Activated naive CD4-positive, alpha-beta T cell treated with anti-CD3 and anti-CD28 coated beads, Interleukin-2, amount 50 U/mL, for 16 hours (primary cell): ENCODE data around the gene P4HA1.

ENCODE experiments used
- DNase-seq: peaks from one replicate; pipeline ENCODE4 v3.0.0-alpha.2; 2020

Gene P4HA1

GRCh38 chr10:73093922-73094850 lies 2.5 kb downstream of the P4HA1 start:
- DNase-seq = no peak

GRCh38 chr10:73092830-73093229 lies 3.8 kb downstream of the P4HA1 start:
- no peak for DNase-seq

GRCh38 chr10:73088304-73088703 lies 8.4 kb downstream of the P4HA1 start:
- no peak for DNase-seq

- DNase-seq = no peak
Observed at GRCh38 chr10:73086816-73087215, 9.8 kb downstream of the P4HA1 start.

DNA sequence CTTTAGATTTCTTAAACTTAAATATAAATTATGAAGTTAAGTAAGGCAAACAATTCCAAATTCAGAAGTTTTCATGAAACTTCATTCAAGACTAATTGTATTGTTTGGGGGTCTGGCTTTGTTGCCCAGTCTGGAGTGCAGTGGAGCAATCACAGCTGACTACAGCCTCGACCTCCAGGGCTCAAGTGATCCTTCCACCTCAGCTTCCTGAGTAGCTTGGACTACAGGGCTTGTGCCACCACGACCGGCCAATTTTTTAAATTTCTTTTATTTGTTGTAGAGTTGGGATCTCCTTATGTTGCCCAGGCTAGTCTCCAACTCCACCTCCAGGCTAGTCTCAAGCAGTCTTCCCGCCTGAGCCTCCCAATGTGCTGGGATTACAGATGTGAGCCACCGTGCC lies 12.5 kb downstream of the P4HA1 start:
- no peak for DNase-seq

DNA sequence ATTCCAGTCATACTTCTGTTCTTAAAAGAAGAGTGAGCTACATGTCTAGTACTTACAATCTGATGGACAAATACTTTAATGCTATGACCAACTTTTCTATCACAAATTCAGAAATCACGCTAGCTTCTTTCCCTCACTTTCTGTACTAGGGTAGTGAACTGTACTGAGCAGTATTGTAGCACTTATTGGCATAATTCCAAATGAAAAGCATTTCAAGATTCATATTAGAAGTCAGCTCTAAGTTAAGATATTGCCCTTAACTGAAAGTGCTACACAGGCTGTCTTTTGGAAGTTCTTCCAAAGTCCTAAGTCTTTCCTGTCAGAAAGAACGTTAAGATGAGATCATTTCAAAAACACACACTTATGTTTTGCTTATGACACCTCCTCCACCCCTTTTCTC lies 13.4 kb downstream of the P4HA1 start:
- DNase-seq = no peak

- no peak for DNase-seq
Observed at GRCh38 chr10:73079779-73080541, 16.7 kb downstream of the P4HA1 start.

GRCh38 chr10:73076360-73077183 lies 20.1 kb downstream of the P4HA1 start:
- DNase-seq = no peak

- no peak for DNase-seq
Observed at GRCh38 chr10:73075829-73076228, 20.8 kb downstream of the P4HA1 start.

DNA sequence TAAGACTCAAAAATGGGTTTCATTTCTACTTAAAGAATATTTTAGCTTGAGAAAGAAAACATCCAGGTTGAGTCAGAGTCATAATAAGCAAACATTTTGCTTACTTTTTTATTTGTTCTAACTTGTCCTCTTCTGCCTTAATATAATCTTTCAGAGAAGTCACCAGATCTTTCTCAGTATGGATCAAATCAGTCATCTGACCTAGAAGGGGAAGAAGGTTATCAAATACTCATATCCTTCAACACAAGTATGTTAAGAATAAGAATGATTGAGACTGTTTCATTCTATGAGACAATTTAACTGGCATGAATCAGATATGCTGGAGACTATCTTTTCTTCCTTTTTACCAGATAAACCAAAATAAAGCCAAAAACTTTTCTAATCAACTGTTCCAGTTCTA lies 23.0 kb downstream of the P4HA1 start:
- DNase-seq = no peak

- no peak for DNase-seq
Observed at GRCh38 chr10:73065441-73065840, 31.2 kb downstream of the P4HA1 start.

DNA sequence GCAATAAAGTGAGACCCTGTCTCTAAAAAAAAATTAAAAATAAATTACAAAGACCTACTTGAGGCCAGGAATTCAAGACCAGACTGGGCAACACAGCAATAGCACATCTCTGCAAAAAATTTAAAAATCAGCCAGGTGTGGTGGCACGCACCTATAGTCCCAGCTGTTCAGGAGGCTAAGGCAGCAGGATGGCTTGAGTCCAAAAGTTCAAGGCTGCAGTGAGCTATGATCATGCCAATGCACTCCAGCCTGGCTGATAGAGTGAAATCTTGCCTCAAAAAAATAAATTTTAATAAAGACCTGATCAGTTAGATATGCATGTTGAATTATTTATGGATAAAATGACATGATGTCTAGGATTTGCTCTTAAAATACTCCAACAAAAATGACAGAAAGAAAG lies 34.9 kb downstream of the P4HA1 start:
- DNase-seq = no peak

DNA sequence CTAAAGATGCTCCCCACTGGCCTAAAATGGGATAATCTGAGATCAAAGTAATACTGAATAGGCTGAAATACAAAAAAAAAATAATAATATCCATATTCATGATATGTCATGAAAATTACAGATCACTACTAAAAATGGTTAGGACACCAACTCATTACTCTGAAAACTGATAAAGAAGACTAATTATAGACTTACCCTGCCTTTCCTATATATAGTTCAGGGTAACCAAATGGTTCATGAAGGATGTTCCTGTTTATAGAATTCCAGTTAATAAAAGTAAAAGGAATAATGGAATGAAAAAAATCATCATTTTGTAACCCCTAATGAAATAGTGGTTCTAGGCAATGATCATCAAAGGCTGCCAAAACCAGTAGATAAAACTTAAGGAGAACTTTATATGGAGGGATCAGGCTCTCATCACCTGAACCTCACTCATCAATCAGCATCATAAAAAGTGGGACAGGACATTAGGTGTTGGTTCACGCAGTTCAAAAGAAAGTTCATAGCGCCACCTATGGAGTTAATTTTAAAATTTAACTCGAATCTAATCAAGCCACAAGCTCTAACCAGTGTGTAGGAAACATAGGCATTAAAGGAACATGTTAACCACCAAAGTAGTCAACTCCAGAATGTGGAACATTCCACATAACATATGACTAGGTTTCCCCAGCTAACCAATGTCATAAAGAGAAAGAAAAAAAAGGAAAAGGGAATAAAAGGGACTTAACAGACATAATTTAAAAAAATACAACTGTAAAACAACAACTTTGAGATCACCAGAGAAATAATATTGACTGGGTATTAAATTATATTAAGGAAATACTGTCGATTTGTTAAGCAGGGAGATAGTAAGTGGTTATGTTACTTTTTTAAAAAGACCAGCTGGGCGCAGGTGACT lies 35.7 kb downstream of the P4HA1 start:
- DNase-seq = no peak

DNA sequence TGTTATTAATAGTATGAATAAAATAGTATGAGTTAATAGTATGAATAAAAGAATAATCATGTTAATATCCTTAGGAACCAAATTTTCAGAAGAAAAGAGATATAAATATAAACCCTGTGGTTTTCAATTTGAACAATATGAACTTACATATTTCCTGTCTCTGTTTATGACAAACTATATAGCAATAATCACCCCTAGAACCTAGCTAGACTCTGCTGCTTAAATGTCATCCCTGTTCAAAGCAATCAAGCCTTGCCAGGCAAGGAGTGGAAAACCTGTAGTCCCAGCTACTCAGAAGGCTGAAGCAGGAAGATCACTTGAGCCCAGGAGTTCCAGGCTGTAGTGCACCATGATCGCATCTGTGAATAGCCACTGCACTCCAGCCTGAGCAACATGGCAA lies 36.5 kb downstream of the P4HA1 start:
- no peak for DNase-seq

- DNase-seq = no peak
Observed at GRCh38 chr10:73058057-73058591, 38.5 kb downstream of the P4HA1 start.

DNA sequence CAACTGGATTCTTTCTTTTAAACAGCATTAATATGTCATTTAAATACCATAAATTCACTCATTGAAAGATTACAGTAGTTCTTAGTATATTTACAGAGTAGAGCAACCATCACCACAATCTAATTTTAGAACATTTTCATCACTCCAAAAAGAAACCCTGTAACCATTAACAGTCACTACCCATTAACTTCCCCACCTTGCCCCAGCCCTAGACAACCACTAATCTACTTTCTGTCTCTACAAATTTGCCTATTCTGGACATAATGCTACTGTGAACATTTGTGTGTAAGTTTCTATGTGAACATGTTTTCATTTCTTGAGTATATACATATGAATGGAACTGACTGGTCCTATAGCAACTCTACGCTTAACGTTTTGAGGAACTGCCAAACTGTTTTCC lies 42.4 kb downstream of the P4HA1 start:
- DNase-seq = no peak

- no peak for DNase-seq
Observed at GRCh38 chr10:73053275-73053674, 43.4 kb downstream of the P4HA1 start.

- no peak for DNase-seq
Observed at GRCh38 chr10:73044378-73045285, 52.0 kb downstream of the P4HA1 start.

- no peak for DNase-seq
Observed at GRCh38 chr10:73043766-73044377, 52.8 kb downstream of the P4HA1 start.

- DNase-seq = no peak
Observed at GRCh38 chr10:73043319-73043718, 53.3 kb downstream of the P4HA1 start.
